HepG2 (cell line): ENCODE results near the gene KCND3. TPM values are rescaled to one million over a fixed set of nuclear protein-coding genes. Genes with fewer than 3 reads are reported as not detected.

Experiments used
- ASH2L ChIP-seq: fragments of 300-600, 200-600 bp; sonication (generic); IDR thresholded peaks from 2 replicates; pipeline ENCODE4 v1.7.0; 2017; ENCODE audit warnings: low read depth, mild to moderate bottlenecking, moderate library complexity, mixed read lengths, low read length; ENCODE audit not compliant: insufficient read length
- BHLHE40 ChIP-seq: IDR thresholded peaks from 2 replicates; pipeline ENCODE4 v1.6.1; 2011; ENCODE audit warnings: low read length, improper control_type of control experiment
- BRD4 ChIP-seq: sonication (generic); formaldehyde crosslinking; IDR thresholded peaks from 2 replicates; pipeline ENCODE4 v1.4.0; 2020; ENCODE audit warnings: missing genetic modification reagents
- HIVEP1 ChIP-seq: sonication (generic); formaldehyde crosslinking; IDR thresholded peaks from 2 replicates; pipeline ENCODE4 v1.4.0; 2020; ENCODE audit warnings: mild to moderate bottlenecking, missing genetic modification reagents
- KLF12 ChIP-seq: sonication (generic); formaldehyde crosslinking; IDR thresholded peaks from 2 replicates; pipeline ENCODE4 v1.4.0; 2020; ENCODE audit warnings: missing genetic modification reagents, borderline replicate concordance
- MLX ChIP-seq: IDR thresholded peaks from 2 replicates; pipeline ENCODE4 v1.6.1; 2016
- MTA1 ChIP-seq: sonication (generic); formaldehyde crosslinking; IDR thresholded peaks from 2 replicates; pipeline ENCODE4 v1.4.0; 2020; ENCODE audit warnings: missing genetic modification reagents, mild to moderate bottlenecking, borderline replicate concordance
- NFYC ChIP-seq: IDR thresholded peaks from 2 replicates; pipeline ENCODE4 v1.6.1; 2016; ENCODE audit warnings: missing genetic modification reagents, missing compliant biosample characterization
- RARA ChIP-seq: IDR thresholded peaks from 2 replicates; pipeline ENCODE4 v1.6.1; 2016; ENCODE audit warnings: missing genetic modification reagents, missing compliant biosample characterization
- TFDP2 ChIP-seq: sonication (generic); formaldehyde crosslinking; IDR thresholded peaks from 2 replicates; pipeline ENCODE4 v1.4.0; 2020; ENCODE audit warnings: missing genetic modification reagents
- ZKSCAN8 ChIP-seq: IDR thresholded peaks from 2 replicates; pipeline ENCODE4 v1.6.1; 2016; ENCODE audit warnings: borderline replicate concordance, missing genetic modification reagents, missing compliant biosample characterization
- ZNF225 ChIP-seq: sonication (generic); formaldehyde crosslinking; IDR thresholded peaks from 2 replicates; pipeline ENCODE4 v1.4.0; 2020; ENCODE audit warnings: mild to moderate bottlenecking, missing genetic modification reagents
- ZNF350 ChIP-seq: sonication (generic); formaldehyde crosslinking; IDR thresholded peaks from 2 replicates; pipeline ENCODE4 v1.4.0; 2020; ENCODE audit warnings: mild to moderate bottlenecking, low read depth, missing genetic modification reagents, borderline replicate concordance
- ZNF549 ChIP-seq: sonication (generic); formaldehyde crosslinking; IDR thresholded peaks from 2 replicates; pipeline ENCODE4 v1.5.0; 2020; ENCODE audit warnings: missing genetic modification reagents
- ZNF782 ChIP-seq: sonication (generic); formaldehyde crosslinking; IDR thresholded peaks from 2 replicates; pipeline ENCODE4 v1.4.0; 2020; ENCODE audit warnings: missing genetic modification reagents, mild to moderate bottlenecking, borderline replicate concordance
- ZSCAN12 ChIP-seq: sonication (generic); formaldehyde crosslinking; IDR thresholded peaks from 2 replicates; pipeline ENCODE4 v1.9.0; 2021; ENCODE audit warnings: mild to moderate bottlenecking, missing genetic modification reagents
- polyA plus RNA-seq, 8 experiments: library from polyadenylated mRNA; depleted of rRNA in 3 of 8; stranded (reverse) in 7 of 8; unstranded in 1 of 8; fragments of >200 nt; fragmentation: Illumina TruSeq in 4 of 8; extraction: Trizol in 4 of 8; gene quantifications; 2 replicates each; pipeline versions ENCODE4 v1.2.1 to v1.2.3, GENCODE V29; 2011 to 2016; ENCODE audit warnings: low read depth in 4 of 8, missing spikeins in 1 of 8, mixed read lengths in 1 of 8; ENCODE audit not compliant: insufficient read depth in 1 of 8
- total RNA-seq, 5 experiments: library from RNA; depleted of rRNA; stranded (reverse); fragments of >200 nt; fragmentation: Illumina TruSeq; extraction: Trizol; gene quantifications; 2 replicates each; pipeline ENCODE4 v1.2.3, GENCODE V29; 2016; ENCODE audit warnings: low read depth in 1 of 5
- TF ChIP-seq, protein P1 (sequence below): sonication (generic); formaldehyde crosslinking; IDR thresholded peaks from 2 replicates; pipeline ENCODE4 v1.4.0; 2020; ENCODE audit warnings: missing genetic modification reagents
- TF ChIP-seq, protein P2 (sequence below): sonication (generic); formaldehyde crosslinking; IDR thresholded peaks from 2 replicates; pipeline ENCODE4 v1.4.0; 2020; ENCODE audit warnings: missing genetic modification reagents

KCND3 gene
- total and polyA plus RNA-seq, 2 of the 13 experiments (the other 11 are each of a cell fraction or from before 2014, with no cell fraction given): 0.04 TPM; not detected in 1

DNA sequence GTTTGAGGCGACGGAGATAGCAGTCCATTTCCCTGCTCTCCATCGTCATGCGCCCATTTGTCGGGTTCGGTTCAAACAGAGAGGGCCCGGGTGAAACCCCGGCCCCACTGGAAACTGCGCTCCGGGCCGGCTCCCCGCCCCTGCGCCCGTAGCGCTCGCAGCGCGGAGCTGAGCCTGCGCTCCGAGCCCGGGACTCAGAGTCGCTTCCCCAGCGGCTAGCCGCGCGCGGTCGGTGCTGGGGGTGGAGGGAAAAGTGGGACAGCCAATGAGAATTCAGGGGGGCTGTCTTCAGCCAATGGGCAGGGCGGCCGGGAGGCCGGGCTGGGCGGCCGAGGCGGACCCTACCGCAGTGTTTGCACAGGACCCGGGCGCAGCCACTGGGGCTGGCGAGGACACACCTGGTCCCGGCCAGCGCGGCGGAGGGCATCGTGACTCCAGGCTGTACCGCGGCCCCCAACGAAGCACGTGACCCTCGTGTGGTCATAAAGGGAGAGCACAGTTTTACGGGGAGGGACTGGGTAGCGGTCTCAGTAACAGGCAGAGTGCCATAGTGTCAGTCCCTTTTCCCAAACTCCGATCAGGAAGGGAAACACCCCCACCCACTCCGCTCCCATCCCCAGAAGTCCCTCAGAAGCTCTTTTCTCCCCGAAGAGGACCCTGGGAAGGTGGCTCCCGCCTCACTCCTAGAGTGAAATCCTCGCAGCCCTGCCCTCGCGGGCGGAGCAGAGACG is 250.1 kb downstream of the KCND3 start, which contains the start of gene INKA2 (continued):
- TF ChIP-seq, protein P1, sequence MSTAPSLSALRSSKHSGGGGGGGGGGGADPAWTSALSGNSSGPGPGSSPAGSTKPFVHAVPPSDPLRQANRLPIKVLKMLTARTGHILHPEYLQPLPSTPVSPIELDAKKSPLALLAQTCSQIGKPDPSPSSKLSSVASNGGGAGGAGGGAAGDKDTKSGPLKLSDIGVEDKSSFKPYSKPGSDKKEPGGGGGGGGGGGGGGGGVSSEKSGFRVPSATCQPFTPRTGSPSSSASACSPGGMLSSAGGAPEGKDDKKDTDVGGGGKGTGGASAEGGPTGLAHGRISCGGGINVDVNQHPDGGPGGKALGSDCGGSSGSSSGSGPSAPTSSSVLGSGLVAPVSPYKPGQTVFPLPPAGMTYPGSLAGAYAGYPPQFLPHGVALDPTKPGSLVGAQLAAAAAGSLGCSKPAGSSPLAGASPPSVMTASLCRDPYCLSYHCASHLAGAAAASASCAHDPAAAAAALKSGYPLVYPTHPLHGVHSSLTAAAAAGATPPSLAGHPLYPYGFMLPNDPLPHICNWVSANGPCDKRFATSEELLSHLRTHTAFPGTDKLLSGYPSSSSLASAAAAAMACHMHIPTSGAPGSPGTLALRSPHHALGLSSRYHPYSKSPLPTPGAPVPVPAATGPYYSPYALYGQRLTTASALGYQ (CRISPR knock-in tag): peak; percentile 75
- 0 out of 2 replicates have a peak, but pooled peaks have one; percentile 21 for TF ChIP-seq ZKSCAN8 (CRISPR knock-in tag)
- TF ChIP-seq ASH2L: peak; percentile 79
- TF ChIP-seq, protein P2, sequence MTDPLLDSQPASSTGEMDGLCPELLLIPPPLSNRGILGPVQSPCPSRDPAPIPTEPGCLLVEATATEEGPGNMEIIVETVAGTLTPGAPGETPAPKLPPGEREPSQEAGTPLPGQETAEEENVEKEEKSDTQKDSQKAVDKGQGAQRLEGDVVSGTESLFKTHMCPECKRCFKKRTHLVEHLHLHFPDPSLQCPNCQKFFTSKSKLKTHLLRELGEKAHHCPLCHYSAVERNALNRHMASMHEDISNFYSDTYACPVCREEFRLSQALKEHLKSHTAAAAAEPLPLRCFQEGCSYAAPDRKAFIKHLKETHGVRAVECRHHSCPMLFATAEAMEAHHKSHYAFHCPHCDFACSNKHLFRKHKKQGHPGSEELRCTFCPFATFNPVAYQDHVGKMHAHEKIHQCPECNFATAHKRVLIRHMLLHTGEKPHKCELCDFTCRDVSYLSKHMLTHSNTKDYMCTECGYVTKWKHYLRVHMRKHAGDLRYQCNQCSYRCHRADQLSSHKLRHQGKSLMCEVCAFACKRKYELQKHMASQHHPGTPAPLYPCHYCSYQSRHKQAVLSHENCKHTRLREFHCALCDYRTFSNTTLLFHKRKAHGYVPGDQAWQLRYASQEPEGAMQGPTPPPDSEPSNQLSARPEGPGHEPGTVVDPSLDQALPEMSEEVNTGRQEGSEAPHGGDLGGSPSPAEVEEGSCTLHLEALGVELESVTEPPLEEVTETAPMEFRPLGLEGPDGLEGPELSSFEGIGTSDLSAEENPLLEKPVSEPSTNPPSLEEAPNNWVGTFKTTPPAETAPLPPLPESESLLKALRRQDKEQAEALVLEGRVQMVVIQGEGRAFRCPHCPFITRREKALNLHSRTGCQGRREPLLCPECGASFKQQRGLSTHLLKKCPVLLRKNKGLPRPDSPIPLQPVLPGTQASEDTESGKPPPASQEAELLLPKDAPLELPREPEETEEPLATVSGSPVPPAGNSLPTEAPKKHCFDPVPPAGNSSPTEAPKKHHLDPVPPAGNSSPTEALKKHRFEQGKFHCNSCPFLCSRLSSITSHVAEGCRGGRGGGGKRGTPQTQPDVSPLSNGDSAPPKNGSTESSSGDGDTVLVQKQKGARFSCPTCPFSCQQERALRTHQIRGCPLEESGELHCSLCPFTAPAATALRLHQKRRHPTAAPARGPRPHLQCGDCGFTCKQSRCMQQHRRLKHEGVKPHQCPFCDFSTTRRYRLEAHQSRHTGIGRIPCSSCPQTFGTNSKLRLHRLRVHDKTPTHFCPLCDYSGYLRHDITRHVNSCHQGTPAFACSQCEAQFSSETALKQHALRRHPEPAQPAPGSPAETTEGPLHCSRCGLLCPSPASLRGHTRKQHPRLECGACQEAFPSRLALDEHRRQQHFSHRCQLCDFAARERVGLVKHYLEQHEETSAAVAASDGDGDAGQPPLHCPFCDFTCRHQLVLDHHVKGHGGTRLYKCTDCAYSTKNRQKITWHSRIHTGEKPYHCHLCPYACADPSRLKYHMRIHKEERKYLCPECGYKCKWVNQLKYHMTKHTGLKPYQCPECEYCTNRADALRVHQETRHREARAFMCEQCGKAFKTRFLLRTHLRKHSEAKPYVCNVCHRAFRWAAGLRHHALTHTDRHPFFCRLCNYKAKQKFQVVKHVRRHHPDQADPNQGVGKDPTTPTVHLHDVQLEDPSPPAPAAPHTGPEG (CRISPR knock-in tag): peak; percentile 87
- peak; percentile 91 for TF ChIP-seq NFYC (CRISPR knock-in tag)
- no peak for TF ChIP-seq HIVEP1 (CRISPR knock-in tag)
- peak; percentile 89 for TF ChIP-seq BHLHE40
- peak; percentile 72; the same call in 1 of the 2 replicates for TF ChIP-seq MLX
- TF ChIP-seq RARA (CRISPR knock-in tag): peak; percentile 34; the same call in 1 of the 2 replicates
- TF ChIP-seq MTA1 (CRISPR knock-in tag): peak; percentile 12; the same call in 1 of the 2 replicates
- TF ChIP-seq TFDP2 (CRISPR knock-in tag): peak; percentile 93
- TF ChIP-seq ZNF549 (CRISPR knock-in tag): 0 out of 2 replicates have a peak, but pooled peaks have one; percentile 45
- peak; percentile 83; the same call in 1 of the 2 replicates for TF ChIP-seq ZNF782 (CRISPR knock-in tag)
- TF ChIP-seq ZSCAN12 (CRISPR knock-in tag): peak; percentile 77; the same call in 1 of the 2 replicates
- TF ChIP-seq ZNF350 (CRISPR knock-in tag): peak; percentile 82
- peak; percentile 61; the same call in 1 of the 2 replicates for TF ChIP-seq BRD4
- TF ChIP-seq KLF12 (CRISPR knock-in tag): peak; percentile 36; the same call in 1 of the 2 replicates
- TF ChIP-seq ZNF225 (CRISPR knock-in tag): peak; percentile 67; the same call in 1 of the 2 replicates
